IMR-90 (cell line): ENCODE data around the gene NCKAP5L. TPM values are rescaled to one million over a fixed set of nuclear protein-coding genes. Genes with fewer than 3 reads are reported as not detected.

Experiments
- ATAC-seq: fragments of 200-7000 bp; cut with Tn5 transposase; 2 replicates; pipeline ENCODE4 v1.9.1; 2020; ENCODE audit warnings: low read depth, mild to moderate bottlenecking, moderate library complexity
- BruUV-seq: library from RNA; stranded (reverse); fragments of 400-500 nt; replicated peaks from 2 replicates; lab custom pipeline; 2021; lab: Mats Ljungman, UMichigan
- CTCF ChIA-PET: fragments of 300-600 bp; formaldehyde crosslinking; extraction: SDS; loops from one replicate; lab custom pipeline; 2021; ENCODE audit warnings: antibody characterized with exemption; lab: Yijun Ruan, JAX
- POLR2A ChIA-PET: fragments of 300-600 bp; sonication (Branson Sonifier 250); formaldehyde crosslinking; loops from one replicate; lab custom pipeline; 2022; ENCODE audit warnings: antibody characterized with exemption; ENCODE audit not compliant: unreplicated experiment; lab: Charles Lee
- DNase-seq: peaks from one replicate; pipeline ENCODE4 v3.0.0; 2013
- H2AFZ ChIP-seq: replicated peaks from 2 replicates; pipeline ENCODE3; 2013; ENCODE audit warnings: low read length, mild to moderate bottlenecking; ENCODE audit not compliant: poor library complexity
- H2AK5ac ChIP-seq: 2 replicates; pipeline ENCODE4 v1.6.1; 2013; ENCODE audit warnings: low read depth, low read length, inconsistent platforms
- H2AK9ac ChIP-seq: replicated peaks from 2 replicates; pipeline ENCODE3; 2013; ENCODE audit warnings: mild to moderate bottlenecking, low read depth, low read length, moderate library complexity; ENCODE audit not compliant: poor library complexity
- H2BK120ac ChIP-seq: 2 replicates; pipeline ENCODE4 v1.6.1; 2013; ENCODE audit warnings: low read depth, low read length, inconsistent platforms
- H2BK15ac ChIP-seq: 3 replicates; pipeline ENCODE4 v1.6.1; 2013; ENCODE audit warnings: low read depth, low read length, inconsistent platforms
- H2BK20ac ChIP-seq: 2 replicates; pipeline ENCODE4 v1.6.1; 2013; ENCODE audit warnings: low read depth, mild to moderate bottlenecking, inconsistent platforms, low read length, moderate library complexity
- H2BK5ac ChIP-seq: 2 replicates; pipeline ENCODE4 v1.6.1; 2013; ENCODE audit warnings: mild to moderate bottlenecking, low read depth, low read length, inconsistent platforms; ENCODE audit not compliant: poor library complexity, severe bottlenecking
- H3K14ac ChIP-seq: replicated peaks from 2 replicates; pipeline ENCODE4 v1.6.1; 2013; ENCODE audit warnings: low read depth, low read length, inconsistent platforms
- H3K18ac ChIP-seq: 2 replicates; pipeline ENCODE4 v1.6.1; 2013; ENCODE audit warnings: low read depth, low read length, control low read depth
- H3K23ac ChIP-seq: 2 replicates; pipeline ENCODE4 v1.6.1; 2013; ENCODE audit warnings: low read depth, low read length, inconsistent platforms
- H3K27ac ChIP-seq: 2 replicates; pipeline ENCODE4 v1.5.1; 2013; ENCODE audit warnings: mild to moderate bottlenecking, control low read depth, low read length; ENCODE audit not compliant: insufficient read depth
- H3K27me3 ChIP-seq: 2 replicates; pipeline ENCODE4 v1.6.1; 2013; ENCODE audit warnings: low read length; ENCODE audit not compliant: control insufficient read depth, insufficient read depth
- H3K36me3 ChIP-seq: 2 replicates; pipeline ENCODE4 v1.6.1; 2013; ENCODE audit warnings: low read length, mixed read lengths; ENCODE audit not compliant: control insufficient read depth, insufficient read depth
- H3K4ac ChIP-seq: 2 replicates; pipeline ENCODE4 v1.6.1; 2013; ENCODE audit warnings: low read depth, low read length, inconsistent platforms
- H3K4me1 ChIP-seq: 2 replicates; pipeline ENCODE4 v1.6.1; 2013; ENCODE audit warnings: low read length, mixed read lengths; ENCODE audit not compliant: control insufficient read depth, insufficient read depth
- H3K4me2 ChIP-seq: 2 replicates; pipeline ENCODE4 v1.6.1; 2013; ENCODE audit warnings: low read depth, mild to moderate bottlenecking, control low read depth, low read length, moderate library complexity
- H3K4me3 ChIP-seq: 2 replicates; pipeline ENCODE4 v1.5.1; 2013; ENCODE audit warnings: low read depth, mild to moderate bottlenecking, control low read depth, low read length, moderate library complexity; ENCODE audit not compliant: insufficient read depth
- H3K56ac ChIP-seq: 2 replicates; pipeline ENCODE4 v1.6.1; 2013; ENCODE audit warnings: low read length, inconsistent platforms; ENCODE audit not compliant: insufficient read depth; ENCODE audit errors: extremely low read depth
- H3K79me1 ChIP-seq, 2 experiments: 2 replicates each; pipeline ENCODE4 v1.6.1; 2013; ENCODE audit warnings: low read length in 2 of 2, inconsistent platforms in 1 of 2, low read depth in 1 of 2
- H3K9ac ChIP-seq: 2 replicates; pipeline ENCODE4 v1.6.1; 2013; ENCODE audit warnings: low read depth, low read length, control low read depth
- H3K9me1 ChIP-seq: 2 replicates; pipeline ENCODE4 v1.6.1; 2013; ENCODE audit warnings: low read length, inconsistent platforms; ENCODE audit not compliant: insufficient read depth
- H3K9me3 ChIP-seq: 2 replicates; pipeline ENCODE4 v1.6.1; 2013; ENCODE audit warnings: low read length; ENCODE audit not compliant: control insufficient read depth, insufficient read depth
- H4K20me1 ChIP-seq: 2 replicates; pipeline ENCODE4 v1.6.1; 2013; ENCODE audit warnings: low read length, inconsistent platforms; ENCODE audit not compliant: insufficient read depth
- H4K5ac ChIP-seq: 2 replicates; pipeline ENCODE4 v1.6.1; 2013; ENCODE audit warnings: mild to moderate bottlenecking, low read depth, low read length, control low read depth
- H4K8ac ChIP-seq, 2 experiments: 2 replicates each; pipeline ENCODE4 v1.6.1; 2013; ENCODE audit warnings: low read depth in 2 of 2, low read length in 2 of 2, control low read depth in 1 of 2, inconsistent platforms in 1 of 2
- H4K91ac ChIP-seq: 2 replicates; pipeline ENCODE4 v1.6.1; 2013; ENCODE audit warnings: low read depth, low read length, inconsistent platforms; ENCODE audit not compliant: insufficient read depth
- CEBPB ChIP-seq: IDR thresholded peaks from 2 replicates; pipeline ENCODE4 v1.6.1; 2012; ENCODE audit warnings: low read depth, low read length, improper control_type of control experiment
- MAZ ChIP-seq: IDR thresholded peaks from 2 replicates; pipeline ENCODE4 v1.6.1; 2012; ENCODE audit warnings: low read depth, mild to moderate bottlenecking, low read length, improper control_type of control experiment, moderate library complexity, borderline replicate concordance
- POLR2A ChIP-seq: IDR thresholded peaks from 2 replicates; pipeline ENCODE4 v1.6.1; 2012; ENCODE audit warnings: mild to moderate bottlenecking, low read depth, low read length
- RAD21 ChIP-seq: IDR thresholded peaks from 2 replicates; pipeline ENCODE4 v1.6.1; 2012; ENCODE audit warnings: low read length, improper control_type of control experiment
- RCOR1 ChIP-seq: IDR thresholded peaks from 2 replicates; pipeline ENCODE4 v1.6.1; 2012; ENCODE audit warnings: mild to moderate bottlenecking, low read length, improper control_type of control experiment; ENCODE audit not compliant: insufficient replicate concordance
- RFX5 ChIP-seq: IDR thresholded peaks from 2 replicates; pipeline ENCODE4 v1.8.0; 2012; ENCODE audit warnings: low read depth, mild to moderate bottlenecking, low read length, moderate library complexity
- SMC3 ChIP-seq: fragments of 150-350 bp; IDR thresholded peaks from 2 replicates; pipeline ENCODE4 v1.6.1; 2016; ENCODE audit warnings: low read depth, mild to moderate bottlenecking, antibody characterized with exemption, low read length, moderate library complexity
- WGBS, 2 experiments: methylation state at CpG; one replicate each; pipeline versions ENCODE4 v1.1.5 to v1.1.7; 2013; ENCODE audit warnings: missing lambda C conversion rate in 2 of 2; ENCODE audit not compliant: insufficient read length in 1 of 2; ENCODE audit errors: extremely low coverage in 2 of 2; 5-methylcytosine and 5-hydroxymethylcytosine counted together
- dilution Hi-C: fragments of 300-500 bp; cut with HindIII; formaldehyde crosslinking; loops from one replicate; pipeline ENCODE4 v1.14.3; 2018; ENCODE audit warnings: low sequenced_read_pairs; ENCODE audit not compliant: unreplicated experiment
- in situ Hi-C: fragments of 300-500 bp; cut with MboI; formaldehyde crosslinking; loops from 3 replicates; pipeline ENCODE4 v1.14.3; 2019; ENCODE audit warnings: low sequenced_read_pairs, inconsistent platforms, mixed read lengths
- intact Hi-C: fragments of 100-400 bp; cut with micrococcal nuclease; formaldehyde crosslinking; loops from 2 replicates; pipeline ENCODE4 v1.10.0; 2022
- polyA plus RNA-seq, 3 experiments: library from polyadenylated mRNA; depleted of rRNA; stranded (reverse); fragments of >200 nt; gene quantifications; 2 replicates each; pipeline ENCODE4 v1.2.3, GENCODE V29; 2012; ENCODE audit warnings: low replicate concordance in 1 of 3
- total RNA-seq: library from RNA; depleted of rRNA; stranded (reverse); fragments of >200 nt; gene quantifications from 2 replicates; pipeline ENCODE4 v1.2.3, GENCODE V29; 2012

Gene NCKAP5L
- total and polyA plus RNA-seq, 2 of the 4 experiments (the other 2 are of a cell fraction) = 6.1 to 14.4 TPM

GRCh38 chr12:49779581-49779980 is 48.6 kb downstream of the NCKAP5L start:
- no peak overlapping the region for H2BK120ac ChIP-seq
- no peak overlapping the region for H3K56ac ChIP-seq
- H4K91ac ChIP-seq = no peak overlapping the region
- H3K27ac ChIP-seq = no peak overlapping the region
- peaks cover 7% of the 10 kb centered on the region for H3K4me1 ChIP-seq
- H2BK15ac ChIP-seq = no peak overlapping the region
- no peaks in the 10 kb centered on the region for H3K79me1 ChIP-seq
- H2BK20ac ChIP-seq = no peak overlapping the region
- H2BK5ac ChIP-seq = no peak overlapping the region
- peaks cover 4% of the 10 kb centered on the region; the same call in 1 of the 2 replicates for H3K27me3 ChIP-seq
- no peak overlapping the region for H3K18ac ChIP-seq
- H3K14ac ChIP-seq = no peak overlapping the region
- H3K9ac ChIP-seq = no peak overlapping the region
- BruUV-seq = no TSS peak
- WGBS, 2 experiments = no CpG with 5 or more reads among the region's 2 CpGs
- H4K20me1 ChIP-seq = peaks cover 6% of the 10 kb centered on the region; the same call in 1 of the 2 replicates
- POLR2A ChIA-PET = no interaction called here
- TF ChIP-seq RFX5 (no peak), RCOR1 (no peak), MAZ (no peak), POLR2A (no peak), SMC3 (no peak), RAD21 (no peak), CEBPB (no peak)
- no peaks in the 10 kb centered on the region for H3K36me3 ChIP-seq
- H2AK5ac ChIP-seq = no peak overlapping the region
- no peak overlapping the region for H4K8ac ChIP-seq
- H2AK9ac ChIP-seq = no peak overlapping the region
- no peak overlapping the region for H3K23ac ChIP-seq
- no peak overlapping the region for H2AFZ ChIP-seq
- CTCF ChIA-PET = no interaction called here
- DNase-seq (no peak), ATAC-seq (no peak)
- H4K5ac ChIP-seq = no peak overlapping the region
- H3K4ac ChIP-seq = no peak overlapping the region
- H3K9me1 ChIP-seq = peaks cover 13% of the 10 kb centered on the region
- dilution Hi-C loops = no loop called here
- no peak overlapping the region for H3K4me2 ChIP-seq
- in situ Hi-C loops = loop anchor here (5.0 to 10.0 kb wide), 3 partner anchors 58 to 288 kb away; partner anchors contain the start of gene AQP5
- no peak overlapping the region for H3K4me3 ChIP-seq
- H3K9me3 ChIP-seq = no peaks in the 10 kb centered on the region
- intact Hi-C loops = no loop called here
